ENCODE data around the gene POP7. TPM values are rescaled to one million over a fixed set of nuclear protein-coding genes. Genes with fewer than 3 reads are reported as not detected.

POP7 gene
- total RNA-seq, 1 experiment from 2014 or later: 151 TPM

DNA sequence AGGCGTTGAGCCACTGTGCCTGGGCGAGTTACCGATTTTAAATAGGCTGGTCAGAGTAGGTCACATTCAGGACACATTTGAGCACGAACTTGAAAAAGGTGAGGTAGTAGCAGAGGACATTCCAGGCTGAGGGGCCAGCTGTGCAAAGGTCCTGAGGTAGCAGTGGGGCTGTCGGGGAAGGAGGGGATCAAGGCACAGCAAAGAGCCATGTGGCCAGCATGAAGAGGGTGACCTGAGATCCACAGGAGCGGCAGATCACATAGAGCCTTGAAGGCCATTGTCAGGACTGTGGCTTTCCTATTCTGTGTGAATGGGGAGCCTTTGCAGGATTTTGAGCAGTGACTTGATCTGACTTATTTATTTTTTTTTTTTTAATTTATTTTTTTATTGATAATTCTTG is 34.0 kb downstream of the POP7 start:
- BruUV-seq (replicated peaks): no TSS peak

DNA sequence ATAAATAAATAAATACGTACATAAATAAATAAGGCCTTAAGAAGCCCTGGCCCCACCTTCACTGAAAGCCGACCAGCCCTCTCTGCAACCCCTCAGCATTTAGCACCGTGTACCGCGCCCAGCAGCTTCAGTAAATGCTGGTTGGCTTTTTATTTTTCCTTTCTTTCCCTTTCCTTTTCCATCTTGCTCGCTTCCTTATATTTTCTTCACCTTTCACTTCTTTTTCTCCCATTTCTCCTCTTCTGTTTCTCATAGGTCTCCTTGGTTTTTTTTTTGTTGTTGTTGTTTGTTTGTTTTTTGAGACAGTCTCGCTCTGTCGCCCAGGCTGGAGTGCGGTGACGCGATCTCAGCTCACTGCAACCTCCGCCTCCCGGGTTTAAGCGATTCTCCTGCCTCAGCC is 38.7 kb downstream of the POP7 start:
- Histone ChIP-seq H3K9ac (ENCODE audit: low read length) (no peak overlapping the region), H3K4me2 (ENCODE audit: low read length) (no peak overlapping the region), H3K36me3 (ENCODE audit: low read depth, low read length) (no peaks in the 10 kb centered on the region), H3K4me3 (ENCODE audit: low read length) (no peak overlapping the region), H3K9me3 (ENCODE audit: low read length) (no peaks in the 10 kb centered on the region), H3K4me1 (ENCODE audit: insufficient read depth, low read length) (no peaks in the 10 kb centered on the region), H3K79me2 (ENCODE audit: low read length) (no peaks in the 10 kb centered on the region), H3K27me3 (ENCODE audit: low read length) (no peaks in the 10 kb centered on the region), H3K9me2 (replicated peaks; ENCODE audit: low read length) (no peaks in the 10 kb centered on the region), H2AFZ (ENCODE audit: low read length) (no peak overlapping the region), H3F3A (ENCODE audit: low read length, unreplicated experiment) (no peaks in the 10 kb centered on the region), H4K20me1 (ENCODE audit: low read length) (no peaks in the 10 kb centered on the region), H3K27ac (ENCODE audit: low read length) (no peak overlapping the region)
- intact Hi-C loops (cut with micrococcal nuclease): no loop called here
- CTCF ChIA-PET: no interaction called here
- TF ChIP-seq EZH2 (IDR thresholded peaks at IDR 0.05; ENCODE audit: low read length, unreplicated experiment): no peak
- TF ChIP-seq, protein P1, sequence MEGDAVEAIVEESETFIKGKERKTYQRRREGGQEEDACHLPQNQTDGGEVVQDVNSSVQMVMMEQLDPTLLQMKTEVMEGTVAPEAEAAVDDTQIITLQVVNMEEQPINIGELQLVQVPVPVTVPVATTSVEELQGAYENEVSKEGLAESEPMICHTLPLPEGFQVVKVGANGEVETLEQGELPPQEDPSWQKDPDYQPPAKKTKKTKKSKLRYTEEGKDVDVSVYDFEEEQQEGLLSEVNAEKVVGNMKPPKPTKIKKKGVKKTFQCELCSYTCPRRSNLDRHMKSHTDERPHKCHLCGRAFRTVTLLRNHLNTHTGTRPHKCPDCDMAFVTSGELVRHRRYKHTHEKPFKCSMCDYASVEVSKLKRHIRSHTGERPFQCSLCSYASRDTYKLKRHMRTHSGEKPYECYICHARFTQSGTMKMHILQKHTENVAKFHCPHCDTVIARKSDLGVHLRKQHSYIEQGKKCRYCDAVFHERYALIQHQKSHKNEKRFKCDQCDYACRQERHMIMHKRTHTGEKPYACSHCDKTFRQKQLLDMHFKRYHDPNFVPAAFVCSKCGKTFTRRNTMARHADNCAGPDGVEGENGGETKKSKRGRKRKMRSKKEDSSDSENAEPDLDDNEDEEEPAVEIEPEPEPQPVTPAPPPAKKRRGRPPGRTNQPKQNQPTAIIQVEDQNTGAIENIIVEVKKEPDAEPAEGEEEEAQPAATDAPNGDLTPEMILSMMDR (conservative IDR thresholded peaks at IDR 0.05; ENCODE audit: low read depth, low read length): no peak
- no peak for TF ChIP-seq EZH2phosphoT487 (IDR thresholded peaks at IDR 0.05; ENCODE audit: borderline replicate concordance, low read length)
- POLR2A ChIA-PET (ENCODE audit: unreplicated experiment): no interaction called here
- DNase-seq (no peak), ATAC-seq (no peak)
- no TSS peak for BruUV-seq (replicated peaks)

More for the DNA sequence above, 34.0 kb downstream of the POP7 start:
- H3K27me3 ChIP-seq (ENCODE audit: low read length): no peaks in the 10 kb centered on the region
- H3K4me1 ChIP-seq (ENCODE audit: insufficient read depth, low read length): no peaks in the 10 kb centered on the region
- TF ChIP-seq EZH2phosphoT487 (IDR thresholded peaks at IDR 0.05; ENCODE audit: borderline replicate concordance, low read length): no peak
- no peak for TF ChIP-seq EZH2 (IDR thresholded peaks at IDR 0.05; ENCODE audit: low read length, unreplicated experiment)
- TF ChIP-seq, protein P1 (conservative IDR thresholded peaks at IDR 0.05; ENCODE audit: low read depth, low read length): no peak
- H4K20me1 ChIP-seq (ENCODE audit: low read length): no peaks in the 10 kb centered on the region
- H3K4me2 ChIP-seq (ENCODE audit: low read length): no peak overlapping the region
- DNase-seq (no peak), ATAC-seq (no peak)
- H3F3A ChIP-seq (ENCODE audit: low read length, unreplicated experiment): no peaks in the 10 kb centered on the region
- H3K4me3 ChIP-seq (ENCODE audit: low read length): no peak overlapping the region
- CTCF ChIA-PET: no interaction called here
- H3K79me2 ChIP-seq (ENCODE audit: low read length): no peaks in the 10 kb centered on the region
- H2AFZ ChIP-seq (ENCODE audit: low read length): no peak overlapping the region
- no peaks in the 10 kb centered on the region for H3K36me3 ChIP-seq (ENCODE audit: low read depth, low read length)
- H3K9me3 ChIP-seq (ENCODE audit: low read length): no peaks in the 10 kb centered on the region
- H3K9me2 ChIP-seq (replicated peaks; ENCODE audit: low read length): no peaks in the 10 kb centered on the region
- POLR2A ChIA-PET (ENCODE audit: unreplicated experiment): no interaction called here
- H3K27ac ChIP-seq (ENCODE audit: low read length): no peak overlapping the region
- H3K9ac ChIP-seq (ENCODE audit: low read length): no peak overlapping the region
- intact Hi-C loops (cut with micrococcal nuclease): no loop called here

DNA sequence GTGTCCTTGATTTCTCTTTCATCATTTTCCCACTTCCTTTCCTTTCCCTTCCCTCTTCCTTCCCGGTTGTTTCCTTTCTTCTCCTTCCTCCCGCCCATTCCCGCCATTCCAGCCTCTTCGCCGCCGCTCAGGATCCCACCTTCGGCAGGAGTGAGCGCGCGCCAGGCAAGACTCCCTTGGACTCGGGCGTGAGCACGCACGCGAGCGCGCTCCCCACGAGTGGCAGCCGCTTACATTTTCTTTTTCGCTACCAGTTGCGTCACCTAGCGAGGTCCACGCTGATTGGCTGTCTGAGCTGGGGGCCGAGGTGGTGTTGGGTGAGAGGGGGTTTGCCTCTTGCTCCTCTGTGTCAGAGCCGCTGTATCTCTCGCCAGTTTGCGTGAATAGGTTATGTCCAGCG is 39.3 kb downstream of the POP7 start:
- no peaks in the 10 kb centered on the region for H3K79me2 ChIP-seq (ENCODE audit: low read length)
- ChIA-PET POLR2A (ENCODE audit: unreplicated experiment) (no interaction called here), CTCF (no interaction called here)
- H3K27ac ChIP-seq (ENCODE audit: low read length): no peak overlapping the region
- H2AFZ ChIP-seq (ENCODE audit: low read length): no peak overlapping the region
- no peak for ATAC-seq
- no peak overlapping the region for H3K4me2 ChIP-seq (ENCODE audit: low read length)
- no peak for DNase-seq
- TF ChIP-seq EZH2 (IDR thresholded peaks at IDR 0.05; ENCODE audit: low read length, unreplicated experiment) (no peak), EZH2phosphoT487 (IDR thresholded peaks at IDR 0.05; ENCODE audit: borderline replicate concordance, low read length) (no peak)
- TF ChIP-seq, protein P1 (conservative IDR thresholded peaks at IDR 0.05; ENCODE audit: low read depth, low read length): no peak
- H3K9ac ChIP-seq (ENCODE audit: low read length): no peak overlapping the region
- no peak overlapping the region for H3K4me3 ChIP-seq (ENCODE audit: low read length)
- intact Hi-C loops (cut with micrococcal nuclease): no loop called here
- no peaks in the 10 kb centered on the region for H3K27me3 ChIP-seq (ENCODE audit: low read length)
- H3K4me1 ChIP-seq (ENCODE audit: insufficient read depth, low read length): no peaks in the 10 kb centered on the region
- no peaks in the 10 kb centered on the region for H4K20me1 ChIP-seq (ENCODE audit: low read length)
- no peaks in the 10 kb centered on the region for H3K9me3 ChIP-seq (ENCODE audit: low read length)
- no peaks in the 10 kb centered on the region for H3K36me3 ChIP-seq (ENCODE audit: low read depth, low read length)
- no peaks in the 10 kb centered on the region for H3K9me2 ChIP-seq (replicated peaks; ENCODE audit: low read length)
- BruUV-seq (replicated peaks): no TSS peak
- no peaks in the 10 kb centered on the region for H3F3A ChIP-seq (ENCODE audit: low read length, unreplicated experiment)
